GM18907 (cell line): ENCODE measurements around the gene SLC25A14.

ENCODE experiments used
- ATAC-seq: cut with Tn5 transposase; IDR thresholded peaks from one replicate; pipeline ENCODE4 v1.9.1; 2021; ENCODE audit warnings: mild to moderate bottlenecking, moderate library complexity; ENCODE audit not compliant: unreplicated experiment

The SLC25A14 gene

GRCh38 chrX:130376077-130376476 lies 36.4 kb downstream of the SLC25A14 start:
- no peak for ATAC-seq

DNA sequence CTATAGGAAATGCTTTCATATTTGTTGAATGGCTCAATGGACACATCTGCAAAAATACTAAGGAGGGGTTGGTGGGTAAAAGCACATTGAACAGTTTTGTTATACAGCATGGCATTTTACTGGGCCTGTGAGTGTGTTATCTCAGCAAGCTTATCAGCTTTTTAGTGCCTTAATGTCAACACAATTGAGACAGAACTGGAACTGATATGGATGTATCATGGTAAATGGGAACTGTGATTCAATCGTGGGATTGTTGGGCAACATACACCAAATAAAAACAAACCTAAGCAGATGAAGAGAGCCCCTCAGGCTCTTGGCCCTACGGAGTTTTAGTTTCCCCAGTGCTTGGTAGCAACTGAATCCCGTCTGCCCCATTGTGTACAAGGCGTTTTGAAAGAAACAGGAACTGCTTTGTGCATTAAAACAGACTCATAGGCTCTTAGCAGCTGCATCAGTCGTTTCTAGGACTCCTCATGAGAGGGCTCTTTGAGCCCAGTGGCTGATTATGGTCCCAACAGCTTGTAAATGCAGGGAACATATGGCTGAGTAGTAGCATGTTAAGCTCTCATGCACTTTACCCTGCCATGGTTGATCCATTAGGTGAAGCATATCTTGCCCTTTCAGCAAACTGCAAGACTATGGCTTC lies 38.4 kb downstream of the SLC25A14 start:
- no peak for ATAC-seq

DNA sequence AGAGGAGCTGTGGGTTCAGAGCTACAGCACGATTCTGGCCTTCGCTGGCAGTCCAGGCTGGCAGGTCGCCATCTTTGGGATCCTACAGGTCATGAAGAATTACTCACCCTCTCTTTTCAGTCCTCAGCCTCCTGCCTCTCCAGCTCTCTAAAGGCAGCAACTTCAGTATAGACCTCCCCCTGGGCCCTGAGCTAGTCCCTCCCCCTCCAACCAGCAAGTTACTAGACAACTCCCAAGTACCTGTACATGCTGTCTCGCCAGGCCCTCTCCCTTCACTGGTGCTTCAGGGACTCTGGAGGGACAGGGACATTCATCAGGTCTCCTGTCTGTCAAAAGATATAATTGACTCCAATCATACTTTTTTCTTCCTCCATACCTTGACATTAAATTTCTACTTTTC lies 45.8 kb downstream of the SLC25A14 start, which contains the start of gene GPR119:
TSS of gene GPR119 (minus strand) at position 155 of the 400 bp plus-strand sequence. CDS start 227 bp downstream, outside the sequence.
- ATAC-seq, result no peak

DNA sequence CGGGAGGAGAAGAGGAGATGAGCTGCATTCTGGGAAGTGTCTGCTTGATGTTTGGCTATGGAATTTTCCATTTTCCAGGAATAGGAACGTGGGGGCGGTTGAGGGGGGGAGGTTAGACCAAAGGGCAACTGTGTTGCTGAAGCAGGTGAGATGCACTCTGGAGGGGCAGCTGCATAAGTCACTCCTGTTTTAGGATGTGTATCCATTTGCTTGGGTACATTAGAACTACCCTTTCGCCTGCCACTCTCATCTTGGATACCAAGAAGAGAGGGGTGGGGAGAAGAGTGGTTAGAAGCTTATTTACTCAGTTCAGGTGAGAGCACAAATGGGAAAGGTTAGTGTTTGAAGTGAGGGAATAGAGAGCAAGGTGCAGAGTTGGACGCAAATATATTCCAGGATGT lies 46.7 kb downstream of the SLC25A14 start:
- ATAC-seq, result no peak

DNA sequence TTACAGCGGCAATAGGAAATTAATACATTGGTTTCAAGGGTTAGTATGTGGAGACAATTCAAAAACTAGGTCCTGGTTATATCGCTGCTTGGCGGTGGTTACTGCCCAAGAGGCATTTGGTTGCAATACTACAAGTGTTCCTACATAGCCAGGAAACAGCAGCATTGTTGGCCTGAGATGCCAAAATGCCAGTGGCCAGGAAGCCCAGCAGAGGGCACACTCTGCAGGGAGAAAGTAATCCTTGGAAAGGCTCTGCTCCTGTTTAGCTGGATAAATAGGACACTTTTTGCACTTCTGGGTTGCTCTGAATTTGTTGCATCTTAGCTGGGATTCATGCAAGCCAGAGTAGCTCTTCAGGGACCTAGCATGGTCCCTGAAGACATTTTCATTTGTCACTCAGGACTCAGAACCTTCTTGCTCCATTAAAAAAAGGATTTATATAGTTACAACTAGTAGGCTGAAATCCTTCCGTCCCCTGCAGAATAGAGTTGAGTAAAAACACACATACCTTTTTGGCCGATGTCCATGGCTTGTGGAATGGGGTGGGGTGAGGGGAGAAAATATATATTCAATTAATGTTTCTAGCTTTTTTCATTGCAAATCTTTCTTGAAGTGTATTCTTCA lies 53.8 kb downstream of the SLC25A14 start:
- ATAC-seq, result no peak

- ATAC-seq, result no peak
Measured at GRCh38 chrX:130395341-130395740, 55.6 kb downstream of the SLC25A14 start.

DNA sequence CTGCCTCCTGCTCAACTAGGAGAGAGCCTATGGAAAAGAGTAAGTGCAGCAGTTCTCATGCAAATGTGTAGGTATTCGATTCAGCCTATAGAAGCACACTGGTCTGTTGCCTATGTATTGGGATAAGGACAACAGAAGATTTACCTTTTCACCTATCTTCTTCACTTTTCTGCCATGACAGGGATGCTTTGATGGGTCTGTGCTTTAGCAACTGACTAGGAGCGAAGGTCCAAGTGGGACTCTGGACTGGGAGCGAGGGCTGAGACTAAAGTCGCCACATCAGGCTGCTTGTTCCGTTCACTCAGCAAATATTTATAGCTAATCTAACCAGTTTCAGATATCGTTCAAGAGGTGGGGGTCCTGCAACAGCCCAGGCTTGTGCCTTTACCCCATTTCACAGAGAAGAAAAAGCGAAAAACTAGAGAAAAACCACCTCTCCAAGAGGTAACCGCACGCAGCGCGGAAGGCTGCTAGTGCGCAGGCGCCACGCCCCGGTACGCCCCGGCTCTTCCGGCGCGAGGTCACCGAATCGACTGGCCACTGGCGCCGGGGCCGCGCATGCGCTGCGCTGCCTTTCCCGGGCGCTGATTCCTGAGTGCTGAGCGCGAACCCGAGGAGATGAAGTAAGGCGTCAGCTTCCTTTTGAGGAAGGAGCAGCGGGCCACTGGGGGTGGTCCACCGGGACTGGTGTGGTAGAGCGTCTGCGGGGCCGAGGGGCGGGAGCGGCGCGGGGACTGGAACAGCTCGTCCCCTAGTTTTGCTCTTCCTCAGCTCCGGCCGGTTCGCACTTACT lies 61.9 kb downstream of the SLC25A14 start, which contains the start of gene RBMX2:
TSS of gene RBMX2 (plus strand) at position 573 of the 793 bp plus-strand sequence. CDS start at position 619, 46 bp downstream.
- ATAC-seq, result peak; percentile 93

- ATAC-seq, result no peak
Measured at GRCh38 chrX:130402208-130402684, 62.5 kb downstream of the SLC25A14 start.

DNA sequence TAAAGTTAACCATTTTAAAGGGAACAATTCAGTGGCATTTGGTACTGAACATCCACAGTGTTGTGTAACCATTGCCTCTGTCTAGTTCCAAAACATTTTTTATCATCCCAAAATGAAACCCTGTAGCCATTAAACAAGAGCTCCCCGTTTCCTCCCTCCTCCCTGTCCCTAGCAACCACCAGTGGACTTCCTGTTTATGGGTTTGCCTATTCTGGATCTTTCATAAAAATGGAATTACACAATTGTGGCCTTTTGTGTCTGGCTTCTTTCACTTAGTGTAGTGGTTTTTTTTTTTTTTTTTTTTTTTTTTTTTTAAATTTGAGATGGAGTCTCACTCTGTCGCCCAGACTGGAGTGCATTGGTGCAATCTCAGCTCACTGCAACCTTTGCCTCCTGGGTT lies 73.7 kb downstream of the SLC25A14 start:
- ATAC-seq, result no peak

- no peak for ATAC-seq
Measured at GRCh38 chrX:130414800-130415199, 75.1 kb downstream of the SLC25A14 start.

DNA sequence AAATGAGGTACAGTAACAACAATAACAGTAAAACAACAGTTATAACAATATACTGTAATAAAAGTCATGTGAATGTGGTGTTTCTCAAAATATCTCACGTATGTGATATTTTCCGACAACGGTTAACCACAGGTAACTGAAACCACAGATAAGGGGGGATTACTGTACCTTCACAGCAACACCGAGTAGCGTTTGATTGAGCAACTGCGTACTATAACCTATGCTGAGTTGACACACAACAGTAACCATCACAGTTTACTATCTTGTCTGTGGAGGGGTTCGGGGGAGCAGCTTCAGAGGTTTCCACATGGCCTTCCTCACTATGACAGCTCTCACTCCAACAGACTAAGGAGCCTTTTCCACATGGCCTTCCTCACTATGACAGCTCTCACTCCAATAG lies 75.5 kb downstream of the SLC25A14 start:
- ATAC-seq, result no peak

DNA sequence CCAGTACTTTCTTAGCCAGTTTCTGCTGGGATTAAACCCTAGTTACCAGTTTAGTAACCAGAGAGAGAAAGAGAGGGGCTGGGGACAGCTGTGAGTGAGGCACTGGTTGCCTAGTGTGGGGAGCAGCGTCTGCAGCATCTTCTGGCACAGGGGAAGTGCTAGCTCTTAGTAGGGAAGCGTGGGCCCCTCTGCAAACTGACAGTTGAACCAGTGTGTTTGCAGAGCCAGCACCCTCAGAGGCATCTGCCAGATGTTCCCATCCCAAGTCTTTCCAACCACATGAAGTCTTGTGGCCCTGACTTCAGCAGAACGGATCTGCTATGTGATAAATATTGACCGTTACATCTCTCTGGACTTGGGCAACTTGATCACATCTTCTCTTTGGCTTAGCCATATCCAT lies 77.1 kb downstream of the SLC25A14 start:
- no peak for ATAC-seq

DNA sequence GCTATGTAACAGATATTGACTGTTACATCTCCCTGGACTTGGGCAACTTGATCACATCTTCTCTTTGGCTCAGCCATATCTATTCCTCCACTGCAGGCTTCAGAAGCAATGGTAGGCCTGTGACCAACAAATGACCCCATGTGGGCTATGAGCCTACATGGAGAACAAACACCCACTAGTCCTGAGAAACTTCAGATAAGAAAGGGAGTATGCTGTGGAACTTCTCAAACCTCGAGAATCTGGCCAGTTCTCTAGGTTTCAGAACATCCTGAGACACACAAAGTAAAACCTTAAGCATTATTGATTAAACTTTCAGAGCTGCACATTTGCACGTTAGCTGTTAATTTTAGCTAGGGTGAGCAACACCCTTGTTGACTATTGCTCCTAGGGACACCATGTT lies 78.3 kb downstream of the SLC25A14 start:
- peak; percentile 52 for ATAC-seq

DNA sequence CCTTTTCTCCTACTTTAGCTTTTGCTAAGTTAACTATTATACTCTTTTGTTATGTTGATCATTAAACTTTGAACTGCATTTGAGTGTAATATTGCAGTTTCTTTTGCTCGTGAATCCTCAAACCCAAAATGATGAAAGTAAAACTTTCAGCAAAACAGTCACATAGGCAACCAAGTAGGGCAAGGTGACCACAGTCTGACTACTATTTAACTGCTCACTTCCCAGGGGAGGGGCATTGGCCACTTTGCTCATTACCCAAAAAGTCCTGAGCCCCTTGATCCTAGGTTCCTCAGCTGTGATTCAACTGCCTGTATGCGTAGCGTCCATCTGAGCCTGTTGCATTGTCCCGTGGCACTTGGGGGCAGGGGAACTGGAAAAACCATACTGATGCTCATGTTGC lies 79.0 kb downstream of the SLC25A14 start:
- ATAC-seq, result peak; percentile 59

- peak; percentile 36 for ATAC-seq
Measured at GRCh38 chrX:130419263-130419662, 79.5 kb downstream of the SLC25A14 start.
